ENCODE measurements around the gene MSI1. TPM values are rescaled to one million over a fixed set of nuclear protein-coding genes. Genes with fewer than 3 reads are reported as not detected.
A peak's percentile ranks its signal among the peaks of the same experiment; 100 is the strongest.

MSI1 gene
- total and polyA plus RNA-seq, 2 of the 13 experiments (the other 11 are each of a cell fraction or from before 2014, with no cell fraction given): 0.09 to 0.46 TPM

DNA sequence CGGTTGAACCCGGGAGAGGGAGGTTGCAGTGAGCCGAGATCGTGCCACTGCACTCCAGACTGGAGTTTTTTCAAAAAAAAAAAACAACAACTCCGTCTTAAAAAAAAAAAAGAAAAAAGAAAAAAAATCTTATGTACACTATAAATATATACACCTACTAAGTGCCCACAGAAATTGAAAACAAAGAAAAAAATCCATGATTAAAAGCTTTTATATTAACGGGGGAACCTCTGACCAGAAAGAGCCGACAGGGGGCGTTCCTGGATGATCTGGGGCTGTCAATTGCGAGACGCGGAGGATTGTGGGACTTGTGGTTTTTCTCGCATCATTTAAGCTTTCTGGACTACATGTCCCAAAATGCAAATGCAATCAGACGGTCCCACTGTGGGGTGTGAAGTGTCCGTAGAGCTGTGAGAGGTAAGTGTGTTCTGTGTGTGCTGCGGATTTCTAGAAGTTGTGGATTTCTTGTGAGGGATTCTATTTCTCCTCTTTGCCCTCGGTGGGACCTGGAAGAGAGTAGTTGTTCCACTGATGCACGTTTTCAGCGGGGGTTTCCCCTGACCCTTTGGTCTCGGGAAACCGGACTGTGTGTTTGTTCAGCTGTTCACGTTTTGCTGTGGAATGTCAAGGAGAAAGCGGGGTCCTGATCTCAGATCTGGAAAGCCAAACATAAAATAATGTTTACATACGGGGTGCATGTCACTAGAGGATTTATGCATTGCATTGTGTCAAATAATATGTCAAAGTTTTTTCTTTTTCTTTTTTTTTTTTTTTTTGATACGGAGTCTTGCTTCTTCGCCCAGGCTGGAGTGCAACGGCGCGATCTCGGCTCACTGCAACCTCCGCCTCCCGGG is 66.8 kb downstream of the MSI1 start, which contains the start of gene SIRT4 (continued):
- TF ChIP-seq ARID4A (CRISPR knock-in tag; IDR thresholded peaks at IDR 0.05; ENCODE audit: borderline replicate concordance) (peak; percentile 82), ZNF101 (CRISPR knock-in tag; IDR thresholded peaks at IDR 0.05; ENCODE audit: borderline replicate concordance, low read depth) (no peak), HCFC1 (IDR thresholded peaks at IDR 0.05; ENCODE audit: low read depth, low read length) (peak; percentile 88), ZMAT5 (CRISPR knock-in tag; IDR thresholded peaks at IDR 0.05; ENCODE audit: borderline replicate concordance, low read depth) (no peak), YEATS2 (CRISPR knock-in tag; IDR thresholded peaks at IDR 0.05; ENCODE audit: borderline replicate concordance) (peak; percentile 49; the same call in 1 of the 2 replicates), ZNF580 (CRISPR knock-in tag; IDR thresholded peaks at IDR 0.05; ENCODE audit: borderline replicate concordance, low read depth) (0 out of 2 replicates have a peak, but pooled peaks have one; percentile 43), POLR2AphosphoS2 (IDR thresholded peaks at IDR 0.05; ENCODE audit: low read depth, low read length) (no peak), ZBTB42 (CRISPR knock-in tag; IDR thresholded peaks at IDR 0.05) (0 out of 2 replicates have a peak, but pooled peaks have one; percentile 27), TGIF2 (CRISPR knock-in tag; IDR thresholded peaks at IDR 0.05) (peak; percentile 94), KMT2B (CRISPR knock-in tag; IDR thresholded peaks at IDR 0.05) (peak; percentile 66; the same call in 1 of the 2 replicates), AGO1 (IDR thresholded peaks at IDR 0.05; ENCODE audit: low read depth, low read length, poor library complexity, severe bottlenecking) (no peak), PTBP1 (IDR thresholded peaks at IDR 0.05; ENCODE audit: low read depth, low read length, poor library complexity, severe bottlenecking) (no peak), ZNF160 (CRISPR knock-in tag; IDR thresholded peaks at IDR 0.05) (no peak), TEAD2 (CRISPR knock-in tag; IDR thresholded peaks at IDR 0.05) (no peak), ZKSCAN1 (IDR thresholded peaks at IDR 0.05; ENCODE audit: low read length) (peak; percentile 86), ZSCAN20 (CRISPR knock-in tag; IDR thresholded peaks at IDR 0.05; ENCODE audit: borderline replicate concordance) (no peak), ZNF670 (CRISPR knock-in tag; IDR thresholded peaks at IDR 0.05; ENCODE audit: borderline replicate concordance) (no peak), ZNF569 (CRISPR knock-in tag; IDR thresholded peaks at IDR 0.05; ENCODE audit: borderline replicate concordance) (no peak)
- TF ChIP-seq, protein P1, sequence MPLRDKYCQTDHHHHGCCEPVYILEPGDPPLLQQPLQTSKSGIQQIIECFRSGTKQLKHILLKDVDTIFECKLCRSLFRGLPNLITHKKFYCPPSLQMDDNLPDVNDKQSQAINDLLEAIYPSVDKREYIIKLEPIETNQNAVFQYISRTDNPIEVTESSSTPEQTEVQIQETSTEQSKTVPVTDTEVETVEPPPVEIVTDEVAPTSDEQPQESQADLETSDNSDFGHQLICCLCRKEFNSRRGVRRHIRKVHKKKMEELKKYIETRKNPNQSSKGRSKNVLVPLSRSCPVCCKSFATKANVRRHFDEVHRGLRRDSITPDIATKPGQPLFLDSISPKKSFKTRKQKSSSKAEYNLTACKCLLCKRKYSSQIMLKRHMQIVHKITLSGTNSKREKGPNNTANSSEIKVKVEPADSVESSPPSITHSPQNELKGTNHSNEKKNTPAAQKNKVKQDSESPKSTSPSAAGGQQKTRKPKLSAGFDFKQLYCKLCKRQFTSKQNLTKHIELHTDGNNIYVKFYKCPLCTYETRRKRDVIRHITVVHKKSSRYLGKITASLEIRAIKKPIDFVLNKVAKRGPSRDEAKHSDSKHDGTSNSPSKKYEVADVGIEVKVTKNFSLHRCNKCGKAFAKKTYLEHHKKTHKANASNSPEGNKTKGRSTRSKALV (CRISPR knock-in tag; IDR thresholded peaks at IDR 0.05): no peak
- TF ChIP-seq, protein P2, sequence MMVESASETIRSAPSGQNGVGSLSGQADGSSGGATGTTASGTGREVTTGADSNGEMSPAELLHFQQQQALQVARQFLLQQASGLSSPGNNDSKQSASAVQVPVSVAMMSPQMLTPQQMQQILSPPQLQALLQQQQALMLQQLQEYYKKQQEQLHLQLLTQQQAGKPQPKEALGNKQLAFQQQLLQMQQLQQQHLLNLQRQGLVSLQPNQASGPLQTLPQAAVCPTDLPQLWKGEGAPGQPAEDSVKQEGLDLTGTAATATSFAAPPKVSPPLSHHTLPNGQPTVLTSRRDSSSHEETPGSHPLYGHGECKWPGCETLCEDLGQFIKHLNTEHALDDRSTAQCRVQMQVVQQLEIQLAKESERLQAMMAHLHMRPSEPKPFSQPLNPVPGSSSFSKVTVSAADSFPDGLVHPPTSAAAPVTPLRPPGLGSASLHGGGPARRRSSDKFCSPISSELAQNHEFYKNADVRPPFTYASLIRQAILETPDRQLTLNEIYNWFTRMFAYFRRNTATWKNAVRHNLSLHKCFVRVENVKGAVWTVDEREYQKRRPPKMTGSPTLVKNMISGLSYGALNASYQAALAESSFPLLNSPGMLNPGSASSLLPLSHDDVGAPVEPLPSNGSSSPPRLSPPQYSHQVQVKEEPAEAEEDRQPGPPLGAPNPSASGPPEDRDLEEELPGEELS (CRISPR knock-in tag; IDR thresholded peaks at IDR 0.05): no peak
